BJ (cell line): ENCODE measurements around the gene DGAT2. TPM values are rescaled to one million over a fixed set of nuclear protein-coding genes. Genes with fewer than 3 reads are reported as not detected.

ENCODE experiments used
- CTCF ChIA-PET: fragments of 350-600 bp; formaldehyde crosslinking; extraction: SDS; loops from one replicate; lab custom pipeline; 2021; ENCODE audit warnings: antibody characterized with exemption, inconsistent platforms; lab: Yijun Ruan, JAX
- POLR2A ChIA-PET: fragments of 300-600 bp; sonication (Branson Sonifier 250); formaldehyde crosslinking; extraction: SDS; loops from one replicate; lab custom pipeline; 2021; ENCODE audit warnings: antibody characterized with exemption; lab: Charles Lee
- DNase-seq: peaks from one replicate; pipeline ENCODE4 v3.0.0-alpha.2; 2011; ENCODE audit warnings: low read depth
- H3K27me3 ChIP-seq: 2 replicates; pipeline ENCODE4 v1.6.0; 2011; ENCODE audit warnings: low read length; ENCODE audit not compliant: control insufficient read depth, insufficient read depth
- H3K36me3 ChIP-seq: 2 replicates; pipeline ENCODE4 v1.5.1; 2011; ENCODE audit warnings: low read length; ENCODE audit not compliant: control insufficient read depth, insufficient read depth
- H3K4me3 ChIP-seq: 2 replicates; pipeline ENCODE4 v1.5.1; 2011; ENCODE audit warnings: low read depth, mild to moderate bottlenecking, control low read depth, low read length
- CTCF ChIP-seq: IDR thresholded peaks from 2 replicates; pipeline ENCODE4 v1.5.1; 2011; ENCODE audit warnings: low read depth, mild to moderate bottlenecking, control low read depth, inconsistent platforms, low read length, moderate library complexity; ENCODE audit not compliant: insufficient read depth
- polyA plus RNA-seq: library from polyadenylated mRNA; depleted of rRNA; stranded (reverse); fragments of >200 nt; gene quantifications from 2 replicates; pipeline ENCODE4 v1.2.3, GENCODE V29; 2011

DGAT2 gene
- polyA plus RNA-seq, 1 experiment, result 2.6 TPM

- ChIA-PET POLR2A (interaction anchor here (0.5 kb wide), 1 partner anchor 196 kb away, joined by 8 read pairs; no protein-coding TSS in a partner anchor), CTCF (interaction anchor here (0.8 to 2.5 kb wide), 2 partner anchors 13 to 51 kb away, joined by 3 to 17 read pairs; no protein-coding TSS in a partner anchor)
- no peaks in the 10 kb centered on the region; the same call in 1 of the 2 replicates for H3K27me3 ChIP-seq
- DNase-seq, result no peak
- peak overlapping the region; percentile 73 for H3K4me3 ChIP-seq
- TF ChIP-seq CTCF, result no peak
- no peaks in the 10 kb centered on the region for H3K36me3 ChIP-seq
Measured at GRCh38 chr11:75816561-75817239, 48.1 kb downstream of the DGAT2 start.

- ChIA-PET CTCF (no interaction called here), POLR2A (interaction anchor here (0.6 kb wide), 1 partner anchor 967 kb away, joined by 3 read pairs; no protein-coding TSS in a partner anchor)
- Histone ChIP-seq H3K4me3 (no peak overlapping the region), H3K36me3 (no peaks in the 10 kb centered on the region), H3K27me3 (no peaks in the 10 kb centered on the region)
- no peak for DNase-seq
- no peak for TF ChIP-seq CTCF
Measured at GRCh38 chr11:75820645-75821044, 52.1 kb downstream of the DGAT2 start.

GRCh38 chr11:75821202-75821601 lies 52.6 kb downstream of the DGAT2 start:
- no peak for TF ChIP-seq CTCF
- Histone ChIP-seq H3K36me3 (no peaks in the 10 kb centered on the region), H3K27me3 (no peaks in the 10 kb centered on the region), H3K4me3 (no peak overlapping the region)
- ChIA-PET CTCF (interaction anchor here (1.7 kb wide), 1 partner anchor 18 kb away, joined by 6 read pairs; no protein-coding TSS in a partner anchor), POLR2A (no interaction called here)
- DNase-seq, result no peak

GRCh38 chr11:75822541-75822940 lies 54.0 kb downstream of the DGAT2 start:
- H3K36me3 ChIP-seq, result no peaks in the 10 kb centered on the region
- H3K27me3 ChIP-seq, result no peaks in the 10 kb centered on the region
- CTCF ChIA-PET, result interaction anchor here (1.0 to 1.7 kb wide), 2 partner anchors 19 to 45 kb away, joined by 4 to 6 read pairs; no protein-coding TSS in a partner anchor
- DNase-seq, result no peak
- TF ChIP-seq CTCF, result no peak
- POLR2A ChIA-PET, result no interaction called here
- no peak overlapping the region for H3K4me3 ChIP-seq

GRCh38 chr11:75823415-75823814 lies 54.8 kb downstream of the DGAT2 start:
- no peak for TF ChIP-seq CTCF
- DNase-seq, result no peak
- POLR2A ChIA-PET, result no interaction called here
- CTCF ChIA-PET, result interaction anchor here (2.2 kb wide), 1 partner anchor 8 kb away, joined by 4 read pairs; the partner anchor contains the start of gene UVRAG
- H3K36me3 ChIP-seq, result no peaks in the 10 kb centered on the region
- no peak overlapping the region for H3K4me3 ChIP-seq
- no peaks in the 10 kb centered on the region for H3K27me3 ChIP-seq
